ENCODE data around the gene PDIK1L.

PDIK1L gene

DNA sequence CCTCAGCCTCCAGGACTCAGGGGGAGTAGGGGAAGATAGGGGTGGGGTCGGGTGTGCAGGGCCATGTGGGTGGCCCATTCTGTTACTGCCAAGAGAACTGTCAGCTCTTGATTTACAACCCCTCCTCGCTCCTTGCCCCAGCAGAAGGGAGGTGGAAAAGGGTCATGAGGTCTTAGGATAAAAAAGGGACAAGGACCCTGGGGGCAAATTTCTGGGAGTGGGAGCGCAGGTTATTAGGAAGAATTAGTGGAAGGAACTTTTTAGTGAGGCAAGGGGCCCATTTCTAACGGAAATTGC lies 48.1 kb downstream of the PDIK1L start:
- H3K27me3 Mint-ChIP-seq (ENCODE audit: low read depth, poor library complexity) = peaks cover 17% of the 10 kb centered on the region
- peak; percentile 60 for DNase-seq
- peak overlapping the region; percentile 62 for H3K4me3 Mint-ChIP-seq
- peak overlapping the region; percentile 13 for H3K27ac Mint-ChIP-seq
- H3K4me1 Mint-ChIP-seq = peaks cover 65% of the 10 kb centered on the region
- no peaks in the 10 kb centered on the region for H3K36me3 Mint-ChIP-seq (ENCODE audit: low read depth)
- H3K9me3 Mint-ChIP-seq = no peaks in the 10 kb centered on the region
- TF ChIP-seq, protein P1, sequence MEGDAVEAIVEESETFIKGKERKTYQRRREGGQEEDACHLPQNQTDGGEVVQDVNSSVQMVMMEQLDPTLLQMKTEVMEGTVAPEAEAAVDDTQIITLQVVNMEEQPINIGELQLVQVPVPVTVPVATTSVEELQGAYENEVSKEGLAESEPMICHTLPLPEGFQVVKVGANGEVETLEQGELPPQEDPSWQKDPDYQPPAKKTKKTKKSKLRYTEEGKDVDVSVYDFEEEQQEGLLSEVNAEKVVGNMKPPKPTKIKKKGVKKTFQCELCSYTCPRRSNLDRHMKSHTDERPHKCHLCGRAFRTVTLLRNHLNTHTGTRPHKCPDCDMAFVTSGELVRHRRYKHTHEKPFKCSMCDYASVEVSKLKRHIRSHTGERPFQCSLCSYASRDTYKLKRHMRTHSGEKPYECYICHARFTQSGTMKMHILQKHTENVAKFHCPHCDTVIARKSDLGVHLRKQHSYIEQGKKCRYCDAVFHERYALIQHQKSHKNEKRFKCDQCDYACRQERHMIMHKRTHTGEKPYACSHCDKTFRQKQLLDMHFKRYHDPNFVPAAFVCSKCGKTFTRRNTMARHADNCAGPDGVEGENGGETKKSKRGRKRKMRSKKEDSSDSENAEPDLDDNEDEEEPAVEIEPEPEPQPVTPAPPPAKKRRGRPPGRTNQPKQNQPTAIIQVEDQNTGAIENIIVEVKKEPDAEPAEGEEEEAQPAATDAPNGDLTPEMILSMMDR (IDR thresholded peaks at IDR 0.05) = no peak

DNA sequence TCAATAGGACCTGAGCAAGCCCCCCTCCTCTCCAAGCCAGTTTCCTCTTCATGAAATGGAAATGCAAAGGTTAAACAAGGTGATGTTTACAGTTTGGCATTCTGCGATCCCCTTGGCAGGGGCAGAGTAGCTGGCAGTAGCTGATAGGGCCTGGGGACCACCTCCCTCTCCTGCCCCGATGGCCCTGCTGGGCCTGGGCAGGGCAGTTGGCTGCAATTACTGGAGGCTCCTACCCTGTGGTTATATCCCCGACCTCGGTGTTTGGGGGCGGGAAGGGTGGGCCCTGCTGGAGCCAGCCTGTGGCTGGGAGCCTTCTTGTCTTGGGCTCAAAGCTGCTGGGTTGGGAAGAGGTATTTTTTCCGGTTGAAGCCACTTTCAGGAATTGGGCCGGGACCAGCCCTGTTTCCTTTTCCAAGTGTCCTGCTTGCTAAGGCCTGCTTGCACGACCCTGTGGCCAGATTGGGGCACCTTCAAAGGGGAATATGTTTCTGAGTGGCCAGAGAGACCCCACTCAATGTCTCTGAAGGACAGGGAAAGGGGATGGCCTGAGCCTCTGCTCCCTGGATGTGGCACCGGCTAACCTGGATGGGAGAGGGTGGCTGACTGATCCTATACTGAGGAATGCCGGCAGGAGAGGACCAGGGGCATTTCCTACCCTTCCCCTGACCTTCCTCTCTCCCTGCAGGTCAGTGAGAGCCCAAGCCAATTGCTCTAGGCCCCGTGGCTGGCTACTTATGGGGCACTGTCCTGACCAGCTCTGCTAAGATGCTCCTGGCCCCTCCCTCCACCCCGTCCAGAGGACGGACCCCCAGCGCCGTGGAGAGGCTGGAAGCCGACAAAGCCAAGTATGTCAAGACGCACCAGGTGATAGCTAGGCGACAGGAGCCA lies 49.1 kb downstream of the PDIK1L start:
- no peaks in the 10 kb centered on the region for H3K36me3 Mint-ChIP-seq (ENCODE audit: low read depth)
- no peaks in the 10 kb centered on the region for H3K9me3 Mint-ChIP-seq
- H3K27ac Mint-ChIP-seq = no peak overlapping the region
- peaks cover 65% of the 10 kb centered on the region for H3K4me1 Mint-ChIP-seq
- DNase-seq = no peak
- TF ChIP-seq, protein P1 (IDR thresholded peaks at IDR 0.05) = no peak
- H3K4me3 Mint-ChIP-seq = peak overlapping the region; percentile 66
- peaks cover 20% of the 10 kb centered on the region for H3K27me3 Mint-ChIP-seq (ENCODE audit: low read depth, poor library complexity)

DNA sequence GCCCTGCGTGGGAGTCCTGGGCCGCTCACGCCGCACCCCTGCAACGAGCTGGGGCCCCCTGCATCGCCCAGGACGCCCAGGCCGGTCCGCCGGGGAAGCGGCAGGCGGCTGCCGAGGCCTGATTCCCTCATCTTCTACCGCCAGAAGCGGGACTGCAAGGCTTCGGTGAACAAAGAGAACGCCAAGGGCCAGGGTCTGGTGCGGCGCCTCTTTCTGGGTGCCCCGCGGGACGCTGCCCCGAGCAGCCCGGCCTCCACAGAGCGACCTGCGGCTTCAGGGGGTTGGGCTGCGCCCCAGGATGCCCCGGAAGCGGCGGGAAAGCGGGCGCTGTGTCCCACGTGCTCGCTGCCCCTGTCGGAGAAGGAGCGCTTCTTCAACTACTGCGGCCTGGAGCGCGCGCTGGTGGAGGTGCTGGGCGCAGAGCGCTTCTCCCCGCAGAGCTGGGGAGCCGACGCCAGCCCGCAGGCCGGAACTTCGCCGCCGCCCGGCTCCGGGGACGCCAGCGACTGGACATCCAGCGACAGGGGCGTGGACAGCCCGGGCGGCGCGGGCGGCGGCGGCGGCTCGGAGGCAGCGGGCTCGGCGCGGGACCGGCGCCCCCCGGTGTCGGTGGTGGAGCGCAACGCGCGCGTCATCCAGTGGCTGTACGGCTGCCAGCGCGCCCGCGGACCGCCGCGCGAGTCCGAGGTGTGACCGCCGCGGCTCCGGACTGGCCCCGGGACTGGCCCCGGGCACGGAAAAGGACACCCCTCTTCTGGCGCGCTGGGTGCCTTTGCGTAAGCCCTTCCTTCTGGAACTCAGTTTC lies 50.0 kb downstream of the PDIK1L start:
- Mint-ChIP-seq H3K4me1 (peaks cover 65% of the 10 kb centered on the region), H3K27ac (no peak overlapping the region)

DNA sequence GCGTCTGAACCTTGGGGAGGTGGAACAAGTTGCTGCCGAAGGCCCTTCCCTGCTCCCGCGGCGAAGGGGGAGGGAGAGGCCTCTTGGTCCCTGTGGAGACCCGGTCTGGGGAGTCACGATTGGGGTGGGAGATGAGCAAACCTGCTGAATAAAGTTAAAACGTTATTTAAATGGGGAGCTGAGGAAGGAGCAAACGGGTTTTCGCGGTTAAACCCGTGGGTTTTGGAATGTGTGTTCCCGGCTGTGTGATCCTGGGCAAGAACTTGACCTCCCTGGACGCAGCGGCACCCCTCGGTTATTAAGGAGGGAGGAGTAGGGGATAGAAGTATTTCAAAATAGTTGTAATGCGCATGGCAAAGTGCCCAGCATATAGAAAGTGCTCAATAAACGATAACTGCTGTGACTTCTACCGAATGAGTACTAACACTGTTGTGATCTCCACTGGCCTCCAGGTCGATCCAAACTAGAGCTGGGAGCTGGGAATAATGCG lies 50.6 kb downstream of the PDIK1L start:
- peaks cover 24% of the 10 kb centered on the region for H3K27me3 Mint-ChIP-seq (ENCODE audit: low read depth, poor library complexity)
- H3K4me1 Mint-ChIP-seq = peaks cover 68% of the 10 kb centered on the region
- H3K36me3 Mint-ChIP-seq (ENCODE audit: low read depth) = no peaks in the 10 kb centered on the region
- no peak for DNase-seq
- TF ChIP-seq, protein P1 (IDR thresholded peaks at IDR 0.05) = no peak
- H3K9me3 Mint-ChIP-seq = no peaks in the 10 kb centered on the region
- no peak overlapping the region for H3K27ac Mint-ChIP-seq
- H3K4me3 Mint-ChIP-seq = peak overlapping the region; percentile 79

More for the DNA sequence above, 50.0 kb downstream of the PDIK1L start:
- Mint-ChIP-seq H3K36me3 (ENCODE audit: low read depth) (no peaks in the 10 kb centered on the region), H3K9me3 (no peaks in the 10 kb centered on the region), H3K27me3 (ENCODE audit: low read depth, poor library complexity) (peaks cover 23% of the 10 kb centered on the region), H3K4me3 (peak overlapping the region; percentile 79)
- DNase-seq = peak; percentile 83
- TF ChIP-seq, protein P1 (IDR thresholded peaks at IDR 0.05) = no peak

DNA sequence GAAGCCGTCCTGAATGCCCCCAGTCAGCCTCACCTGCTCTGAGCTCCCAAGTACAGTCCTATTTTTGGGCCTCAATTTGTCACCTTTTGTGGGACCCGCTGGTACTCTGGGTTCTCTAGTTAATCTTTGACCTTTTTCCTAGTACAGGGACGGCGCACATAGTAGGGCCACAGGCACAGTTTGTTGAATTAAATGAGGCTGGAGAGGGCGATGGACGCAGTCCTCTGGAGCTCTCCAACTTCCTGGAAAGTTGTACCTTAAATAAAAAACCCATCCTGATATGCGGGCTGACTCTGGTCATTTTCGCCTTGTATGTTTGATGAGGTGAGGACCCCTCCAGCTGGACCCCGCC lies 52.0 kb downstream of the PDIK1L start:
- DNase-seq = no peak
- TF ChIP-seq, protein P1 (IDR thresholded peaks at IDR 0.05) = no peak
- H3K27me3 Mint-ChIP-seq (ENCODE audit: low read depth, poor library complexity) = peaks cover 32% of the 10 kb centered on the region
- H3K27ac Mint-ChIP-seq = no peak overlapping the region
- peaks cover 65% of the 10 kb centered on the region for H3K4me1 Mint-ChIP-seq
- H3K36me3 Mint-ChIP-seq (ENCODE audit: low read depth) = no peaks in the 10 kb centered on the region
- H3K4me3 Mint-ChIP-seq = peak overlapping the region; percentile 32
- H3K9me3 Mint-ChIP-seq = no peaks in the 10 kb centered on the region

Measured in nephron progenitor cell (in vitro differentiated cells).